Myocyte (in vitro differentiated cells): ENCODE results near the gene TBC1D3C. TPM values are rescaled to one million over a fixed set of nuclear protein-coding genes. Genes with fewer than 3 reads are reported as not detected.
"Not testable (repeated sequence)": the region's sequence is repeated elsewhere in the genome, so short reads cannot be mapped to it uniquely, and the experiment has no call there.

ENCODE experiments used
- DNase-seq: peaks from one replicate; pipeline ENCODE4 v3.0.0-alpha.2; 2012; ENCODE audit warnings: low read depth
- polyA plus RNA-seq: library from polyadenylated mRNA; unstranded; fragments of >200 nt; gene quantifications from one replicate; pipeline ENCODE4 v1.2.1, GENCODE V29; 2012; ENCODE audit warnings: missing spikeins
- total RNA-seq: library from RNA; depleted of rRNA; stranded (reverse); fragments of >200 nt; gene quantifications from 2 replicates; pipeline ENCODE4 v1.2.3, GENCODE V29; 2014

The TBC1D3C gene
- 1.2 and 1.6 TPM in 2 replicates for total RNA-seq
- 0.73 TPM for polyA plus RNA-seq

- DNase-seq = not testable (repeated sequence)
These were observed at the start of gene TBC1D3C for GRCh38 chr17:38068534-38068933. Gene TBC1D3C, minus strand, starts transcription at chr17:38068634. Its CDS starts 1,568 bp downstream, at chr17:38067066.

- DNase-seq = not testable (repeated sequence)
These were observed 30.8 kb upstream of the TBC1D3C start for GRCh38 chr17:38099262-38099661.

GRCh38 chr17:38094059-38094694 lies 25.7 kb upstream of the TBC1D3C start:
- not testable (repeated sequence) for DNase-seq

GRCh38 chr17:38088120-38088519 lies 19.7 kb upstream of the TBC1D3C start:
- not testable (repeated sequence) for DNase-seq

- DNase-seq = not testable (repeated sequence)
These were observed 18.9 kb upstream of the TBC1D3C start for GRCh38 chr17:38087344-38087743.

Other genes starting within 250 kb of the TBC1D3C start
- gene TBC1D3K, start 144.2 kb downstream of the TBC1D3C start, total RNA-seq = not detected in 2 replicates
- 13.1 and 14.3 TPM in 2 replicates for gene TBC1D3L, start 79.6 kb downstream of the TBC1D3C start, total RNA-seq
- gene TBC1D3D, start 64.7 kb downstream of the TBC1D3C start, total RNA-seq = not detected in 2 replicates
- not detected in 2 replicates for gene TBC1D3E, start 59.3 kb upstream of the TBC1D3C start, total RNA-seq
- not detected in 2 replicates for gene TBC1D3, start 123.9 kb upstream of the TBC1D3C start, total RNA-seq
- 38.5 and 44.1 TPM in 2 replicates for gene MRPL45, start 228.5 kb upstream of the TBC1D3C start, total RNA-seq